ENCODE data around the gene TMEM175. TPM values are rescaled to one million over a fixed set of nuclear protein-coding genes. Genes with fewer than 3 reads are reported as not detected.

The TMEM175 gene
- total RNA-seq, 1 experiment from 2014 or later: 20.2 TPM

GRCh38 chr4:929096-929765, 3.0 kb upstream of the TMEM175 start:
- Histone ChIP-seq H3K9me2 (ENCODE audit: insufficient read depth) (no peaks in the 10 kb centered on the region), H3K9me3 (ENCODE audit: insufficient read depth, low read depth) (no peaks in the 10 kb centered on the region), H3F3A (ENCODE audit: insufficient read depth, low read depth) (peaks cover 25% of the 10 kb centered on the region), H3K36me3 (ENCODE audit: low read depth) (no peaks in the 10 kb centered on the region), H3K4me1 (replicated peaks; ENCODE audit: insufficient read depth) (peaks cover 30% of the 10 kb centered on the region), H4K20me1 (ENCODE audit: insufficient read depth) (peaks cover 54% of the 10 kb centered on the region), H3K79me2 (ENCODE audit: low read depth) (peaks cover 69% of the 10 kb centered on the region), H3K4me2 (peak overlapping the region; percentile 85), H3K27ac (peak overlapping the region; percentile 18), H2AFZ (no peak overlapping the region), H3K4me3 (no peak overlapping the region), H3K27me3 (ENCODE audit: insufficient read depth, low read depth) (no peaks in the 10 kb centered on the region)
- POLR2A ChIA-PET (ENCODE audit: unreplicated experiment): interaction anchor here (0.6 kb wide), 1 partner anchor 325 kb away, joined by 3 read pairs; no protein-coding TSS in a partner anchor
- TF ChIP-seq EZH2 (IDR thresholded peaks at IDR 0.05; ENCODE audit: low read depth) (no peak), CTCF (conservative IDR thresholded peaks at IDR 0.05) (no peak)
- CTCF ChIA-PET: no interaction called here
- no TSS peak for BruUV-seq (replicated peaks)
- intact Hi-C loops (cut with micrococcal nuclease; ENCODE audit: unreplicated experiment): no loop called here
- no peak for DNase-seq

GRCh38 chr4:930028-930551, 2.2 kb upstream of the TMEM175 start:
- Histone ChIP-seq H3K4me3 (peak overlapping the region; percentile 96; the same call in 1 of the 2 replicates), H3K36me3 (ENCODE audit: low read depth) (no peaks in the 10 kb centered on the region), H3K79me2 (ENCODE audit: low read depth) (peaks cover 60% of the 10 kb centered on the region), H3K4me2 (peak overlapping the region; percentile 85), H3K9me2 (ENCODE audit: insufficient read depth) (no peaks in the 10 kb centered on the region), H3K9me3 (ENCODE audit: insufficient read depth, low read depth) (no peaks in the 10 kb centered on the region), H3K27ac (peak overlapping the region; percentile 24), H2AFZ (no peak overlapping the region), H4K20me1 (ENCODE audit: insufficient read depth) (peaks cover 46% of the 10 kb centered on the region), H3K27me3 (ENCODE audit: insufficient read depth, low read depth) (no peaks in the 10 kb centered on the region), H3K4me1 (replicated peaks; ENCODE audit: insufficient read depth) (peaks cover 30% of the 10 kb centered on the region), H3F3A (ENCODE audit: insufficient read depth, low read depth) (peaks cover 25% of the 10 kb centered on the region)
- no peak for TF ChIP-seq CTCF (conservative IDR thresholded peaks at IDR 0.05)
- TF ChIP-seq EZH2 (IDR thresholded peaks at IDR 0.05; ENCODE audit: low read depth): no peak
- BruUV-seq (replicated peaks): no TSS peak
- peak in 1 of 2 experiments; percentile 64 for DNase-seq
- ChIA-PET CTCF (interaction anchor here (0.7 kb wide), 1 partner anchor 57 kb away, joined by 4 read pairs; the partner anchor contains the start of gene IDUA), POLR2A (ENCODE audit: unreplicated experiment) (interaction anchor here (0.5 to 0.6 kb wide), 2 partner anchors 318 to 325 kb away, joined by 3 to 7 read pairs; no protein-coding TSS in a partner anchor)
- intact Hi-C loops (cut with micrococcal nuclease; ENCODE audit: unreplicated experiment): loop anchor here (2.0 to 5.0 kb wide), 2 partner anchors 42 to 417 kb away; partner anchors contain the start of genes DGKQ and UVSSA

DNA sequence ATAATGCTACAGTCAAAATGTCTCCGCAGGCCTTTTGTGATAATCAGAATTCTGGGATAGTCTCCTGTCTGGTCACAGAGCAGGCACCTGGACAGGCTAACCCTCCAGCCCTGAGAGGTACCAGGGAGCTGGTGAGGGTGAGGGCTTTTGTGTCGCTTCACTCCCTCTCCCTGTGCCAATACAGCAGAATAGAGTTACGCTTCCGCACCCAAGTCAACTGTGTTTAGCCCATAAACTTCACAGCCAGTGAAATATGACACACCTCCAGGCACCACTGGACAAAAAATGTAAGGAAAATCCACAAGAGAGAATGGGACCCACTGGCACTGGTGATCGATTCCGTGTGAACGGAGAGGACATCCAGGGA, 1.4 kb upstream of the TMEM175 start:
- intact Hi-C loops (cut with micrococcal nuclease; ENCODE audit: unreplicated experiment): loop anchor here (2.0 to 5.0 kb wide), 2 partner anchors 41 to 416 kb away; partner anchors contain the start of genes DGKQ and UVSSA

More for the DNA sequence above, 1.4 kb upstream of the TMEM175 start:
- Histone ChIP-seq H2AFZ (no peak overlapping the region), H3K27me3 (ENCODE audit: insufficient read depth, low read depth) (no peaks in the 10 kb centered on the region), H3K4me2 (peak overlapping the region; percentile 85), H3K9me3 (ENCODE audit: insufficient read depth, low read depth) (no peaks in the 10 kb centered on the region), H4K20me1 (ENCODE audit: insufficient read depth) (peaks cover 39% of the 10 kb centered on the region), H3K27ac (peak overlapping the region; percentile 24), H3K79me2 (ENCODE audit: low read depth) (peaks cover 53% of the 10 kb centered on the region), H3K36me3 (ENCODE audit: low read depth) (no peaks in the 10 kb centered on the region), H3K9me2 (ENCODE audit: insufficient read depth) (no peaks in the 10 kb centered on the region), H3F3A (ENCODE audit: insufficient read depth, low read depth) (peaks cover 25% of the 10 kb centered on the region), H3K4me3 (peak overlapping the region; percentile 96), H3K4me1 (replicated peaks; ENCODE audit: insufficient read depth) (peaks cover 30% of the 10 kb centered on the region)
- no peak for DNase-seq
- POLR2A ChIA-PET (ENCODE audit: unreplicated experiment): interaction anchor here (0.6 kb wide), 1 partner anchor 251 kb away, joined by 3 read pairs; no protein-coding TSS in a partner anchor
- TF ChIP-seq CTCF (conservative IDR thresholded peaks at IDR 0.05) (no peak), EZH2 (IDR thresholded peaks at IDR 0.05; ENCODE audit: low read depth) (no peak)
- CTCF ChIA-PET: no interaction called here
- TSS peak; percentile 72 for BruUV-seq (replicated peaks)
